ENCODE measurements around the gene FGF3. TPM values are rescaled to one million over a fixed set of nuclear protein-coding genes. Genes with fewer than 3 reads are reported as not detected.

FGF3 gene
- total and polyA plus RNA-seq, 2 donors from 2014 or later, result not detected

- Histone ChIP-seq H3K4me1 (ENCODE audit: control insufficient read depth in 2 of 3, insufficient read depth in 2 of 3, low read depth in 1 of 3, low read length in 3 of 3) (no peaks in the 10 kb centered on the region), H3K36me3 (ENCODE audit: control insufficient read depth in 2 of 3, insufficient read depth in 3 of 3, low read length in 3 of 3) (no peaks in the 10 kb centered on the region), H3K27ac (ENCODE audit: low read depth in 2 of 2, low read length in 2 of 2) (no peak overlapping the region), H3K9me3 (ENCODE audit: control insufficient read depth in 2 of 3, insufficient read depth in 1 of 3, low read length in 3 of 3) (no peaks in the 10 kb centered on the region), H3K4me3 (ENCODE audit: low read length in 3 of 3) (no peak overlapping the region), H3K9ac (ENCODE audit: low read length in 3 of 3) (no peak overlapping the region), H3K27me3 (ENCODE audit: control insufficient read depth, insufficient read depth, low read length) (peaks cover 5% of the 10 kb centered on the region)
- TF ChIP-seq CTCF (IDR thresholded peaks at IDR 0.05; ENCODE audit: borderline replicate concordance, extremely low read depth, insufficient read depth), result no peak
- DNase-seq (peak in 1 of 5 donors; percentile 28), FAIRE-seq (no peak)
- intact Hi-C loops (cut with DNase I), result no loop called here
Measured at GRCh38 chr11:69814411-69814810, 4.8 kb downstream of the FGF3 start.

DNA sequence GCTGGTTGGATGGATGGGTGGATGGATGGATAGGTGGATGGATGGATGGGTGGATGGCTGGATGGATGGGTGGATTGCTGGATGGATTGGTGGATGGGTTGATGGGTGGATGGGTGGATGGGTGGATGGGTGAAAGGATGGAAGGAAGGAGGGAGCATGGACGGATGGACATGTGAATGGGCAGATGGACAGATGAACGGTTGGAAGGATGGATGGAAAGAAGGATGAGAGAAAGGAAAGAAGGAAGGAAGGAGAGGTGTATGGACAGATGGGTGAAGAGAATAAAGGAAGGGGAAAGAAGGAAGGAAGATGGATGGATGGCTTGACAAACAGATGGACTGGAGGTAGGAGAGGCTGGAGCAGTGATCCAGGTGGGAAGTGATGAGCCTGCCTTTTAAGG, 5.4 kb downstream of the FGF3 start:
- Histone ChIP-seq H3K27me3 (ENCODE audit: control insufficient read depth, insufficient read depth, low read length) (peaks cover 5% of the 10 kb centered on the region), H3K9ac (ENCODE audit: low read length in 3 of 3) (no peak overlapping the region), H3K36me3 (ENCODE audit: control insufficient read depth in 2 of 3, insufficient read depth in 3 of 3, low read length in 3 of 3) (no peaks in the 10 kb centered on the region), H3K9me3 (ENCODE audit: control insufficient read depth in 2 of 3, insufficient read depth in 1 of 3, low read length in 3 of 3) (no peaks in the 10 kb centered on the region), H3K4me3 (ENCODE audit: low read length in 3 of 3) (no peak overlapping the region), H3K27ac (ENCODE audit: low read depth in 2 of 2, low read length in 2 of 2) (no peak overlapping the region), H3K4me1 (ENCODE audit: control insufficient read depth in 2 of 3, insufficient read depth in 2 of 3, low read depth in 1 of 3, low read length in 3 of 3) (no peaks in the 10 kb centered on the region)
- no peak for DNase-seq
- intact Hi-C loops (cut with DNase I), result no loop called here
- no peak for TF ChIP-seq CTCF (IDR thresholded peaks at IDR 0.05; ENCODE audit: borderline replicate concordance, extremely low read depth, insufficient read depth)
- no peak for FAIRE-seq

- H3K9me3 ChIP-seq (ENCODE audit: control insufficient read depth in 2 of 3, insufficient read depth in 1 of 3, low read length in 3 of 3), result no peaks in the 10 kb centered on the region
- H3K4me1 ChIP-seq (ENCODE audit: control insufficient read depth in 2 of 3, insufficient read depth in 2 of 3, low read depth in 1 of 3, low read length in 3 of 3), result no peaks in the 10 kb centered on the region
- FAIRE-seq, result no peak
- intact Hi-C loops (cut with DNase I), result no loop called here
- H3K27me3 ChIP-seq (ENCODE audit: control insufficient read depth, insufficient read depth, low read length), result peaks cover 5% of the 10 kb centered on the region
- H3K9ac ChIP-seq (ENCODE audit: low read length in 3 of 3), result no peak overlapping the region
- DNase-seq, result no peak
- no peaks in the 10 kb centered on the region for H3K36me3 ChIP-seq (ENCODE audit: control insufficient read depth in 2 of 3, insufficient read depth in 3 of 3, low read length in 3 of 3)
- no peak overlapping the region for H3K4me3 ChIP-seq (ENCODE audit: low read length in 3 of 3)
- no peak overlapping the region for H3K27ac ChIP-seq (ENCODE audit: low read depth in 2 of 2, low read length in 2 of 2)
- TF ChIP-seq CTCF (IDR thresholded peaks at IDR 0.05; ENCODE audit: borderline replicate concordance, extremely low read depth, insufficient read depth), result no peak
Measured at GRCh38 chr11:69812946-69813345, 6.3 kb downstream of the FGF3 start.

GRCh38 chr11:69812256-69812655, 7.0 kb downstream of the FGF3 start:
- no peak overlapping the region for H3K9ac ChIP-seq (ENCODE audit: low read length in 3 of 3)
- no peak for TF ChIP-seq CTCF (IDR thresholded peaks at IDR 0.05; ENCODE audit: borderline replicate concordance, extremely low read depth, insufficient read depth)
- H3K4me3 ChIP-seq (ENCODE audit: low read length in 3 of 3), result no peak overlapping the region
- H3K4me1 ChIP-seq (ENCODE audit: control insufficient read depth in 2 of 3, insufficient read depth in 2 of 3, low read depth in 1 of 3, low read length in 3 of 3), result no peaks in the 10 kb centered on the region
- FAIRE-seq (no peak), DNase-seq (no peak)
- H3K9me3 ChIP-seq (ENCODE audit: control insufficient read depth in 2 of 3, insufficient read depth in 1 of 3, low read length in 3 of 3), result no peaks in the 10 kb centered on the region
- no peaks in the 10 kb centered on the region for H3K36me3 ChIP-seq (ENCODE audit: control insufficient read depth in 2 of 3, insufficient read depth in 3 of 3, low read length in 3 of 3)
- H3K27me3 ChIP-seq (ENCODE audit: control insufficient read depth, insufficient read depth, low read length), result peaks cover 5% of the 10 kb centered on the region
- no peak overlapping the region for H3K27ac ChIP-seq (ENCODE audit: low read depth in 2 of 2, low read length in 2 of 2)
- intact Hi-C loops (cut with DNase I), result no loop called here

Measured in kidney (tissue), 14 donors.